ENCODE results near the gene SLBP. TPM values are rescaled to one million over a fixed set of nuclear protein-coding genes. Genes with fewer than 3 reads are reported as not detected.
"Not testable (repeated sequence)": the region's sequence is repeated elsewhere in the genome, so short reads cannot be mapped to it uniquely, and the experiment has no call there.

The SLBP gene
- polyA plus RNA-seq, 4 donors = 92.6 to 105 (median 102) TPM

- DNase-seq (ENCODE audit: low read depth in 4 of 4, low spot score in 3 of 4) = no peak
Observed at GRCh38 chr4:1714303-1715001, 2.3 kb upstream of the SLBP start.

- no peak for DNase-seq (ENCODE audit: low read depth in 4 of 4, low spot score in 3 of 4)
Observed at GRCh38 chr4:1713003-1713851, 1.1 kb upstream of the SLBP start.

- DNase-seq (ENCODE audit: low read depth in 4 of 4, low spot score in 3 of 4) = no peak
Observed at GRCh38 chr4:1711571-1712215, 426 bp downstream of the SLBP start.

GRCh38 chr4:1711055-1711570, 1.0 kb downstream of the SLBP start:
- no peak for DNase-seq (ENCODE audit: low read depth in 4 of 4, low spot score in 3 of 4)

GRCh38 chr4:1708581-1708980, 3.5 kb downstream of the SLBP start:
- no peak for DNase-seq (ENCODE audit: low read depth in 4 of 4, low spot score in 3 of 4)

GRCh38 chr4:1706358-1706757, 5.8 kb downstream of the SLBP start:
- DNase-seq (ENCODE audit: low read depth in 4 of 4, low spot score in 3 of 4) = no peak

- no peak for DNase-seq (ENCODE audit: low read depth in 4 of 4, low spot score in 3 of 4)
Observed at GRCh38 chr4:1705732-1706131, 6.4 kb downstream of the SLBP start.

GRCh38 chr4:1703867-1704266, 8.3 kb downstream of the SLBP start:
- no peak for DNase-seq (ENCODE audit: low read depth in 4 of 4, low spot score in 3 of 4)

- DNase-seq (ENCODE audit: low read depth in 4 of 4, low spot score in 3 of 4) = not testable (repeated sequence)
Observed at GRCh38 chr4:1701671-1702070, 10.4 kb downstream of the SLBP start.

- DNase-seq (ENCODE audit: low read depth in 4 of 4, low spot score in 3 of 4) = no peak
Observed at GRCh38 chr4:1695913-1696312, 16.2 kb downstream of the SLBP start.

- peak in 1 of 4 donors; percentile 59 for DNase-seq (ENCODE audit: low read depth in 4 of 4, low spot score in 3 of 4)
Observed at GRCh38 chr4:1693131-1693896, 18.8 kb downstream of the SLBP start.

- no peak for DNase-seq (ENCODE audit: low read depth in 4 of 4, low spot score in 3 of 4)
Observed at GRCh38 chr4:1691737-1692373, 20.3 kb downstream of the SLBP start.

- no peak for DNase-seq (ENCODE audit: low read depth in 4 of 4, low spot score in 3 of 4)
Observed at GRCh38 chr4:1690698-1691097, 21.4 kb downstream of the SLBP start.

- DNase-seq (ENCODE audit: low read depth in 4 of 4, low spot score in 3 of 4) = no peak
Observed at GRCh38 chr4:1686440-1687036, 25.6 kb downstream of the SLBP start.

- peak in 2 of 4 donors; percentile 43 to 44 for DNase-seq (ENCODE audit: low read depth in 4 of 4, low spot score in 3 of 4)
Observed at GRCh38 chr4:1685235-1686150, 26.6 kb downstream of the SLBP start.

GRCh38 chr4:1684506-1685234, 27.4 kb downstream of the SLBP start:
- DNase-seq (ENCODE audit: low read depth in 4 of 4, low spot score in 3 of 4) = peak in 1 of 4 donors; percentile 70

GRCh38 chr4:1683736-1684505, 28.2 kb downstream of the SLBP start, which contains the start of gene FAM53A:
FAM53A (minus strand) TSS chr4:1684313; CDS start chr4:1668741, 15,572 bp downstream.
- peak in 3 of 4 donors; percentile 69 to 78 (median 72) for DNase-seq (ENCODE audit: low read depth in 4 of 4, low spot score in 3 of 4)
